ENCODE measurements around the gene BRD7. TPM values are rescaled to one million over a fixed set of nuclear protein-coding genes. Genes with fewer than 3 reads are reported as not detected.

Gene BRD7
- total RNA-seq, 1 experiment from 2014 or later, result 45.6 TPM

- H3K27me3 ChIP-seq (ENCODE audit: control insufficient read depth, insufficient read depth, low read length), result no peaks in the 10 kb centered on the region
- intact Hi-C loops (cut with micrococcal nuclease; ENCODE audit: unreplicated experiment), result no loop called here
- CTCF ChIA-PET, result no interaction called here
- in situ Hi-C loops (cut with HindIII; ENCODE audit: low pct_unique_long_range_greater_than_20kb, low sequenced_read_pairs), result no loop called here
- BruUV-seq (replicated peaks), result no TSS peak
- H3K4me3 ChIP-seq (ENCODE audit: low read depth in 2 of 2, low read length in 2 of 2), result no peak overlapping the region
- no peaks in the 10 kb centered on the region for H3K9me3 ChIP-seq (ENCODE audit: control insufficient read depth, insufficient read depth, low read depth, low read length)
- ATAC-seq (no peak), DNase-seq (ENCODE audit: low read depth, low spot score) (no peak)
- POLR2A ChIA-PET, result no interaction called here
- no peak overlapping the region for H3K27ac ChIP-seq (ENCODE audit: low read length)
- no peaks in the 10 kb centered on the region for H3K4me1 ChIP-seq (ENCODE audit: control insufficient read depth, insufficient read depth, low read length)
- peaks cover 10% of the 10 kb centered on the region for H3K36me3 ChIP-seq (ENCODE audit: control insufficient read depth, insufficient read depth, low read length)
- TF ChIP-seq SIN3A (IDR thresholded peaks at IDR 0.05; ENCODE audit: borderline replicate concordance, insufficient read depth, low read depth, low read length), result no peak
- no peak for TF ChIP-seq REST (IDR thresholded peaks at IDR 0.05; ENCODE audit: insufficient read depth in 1 of 2, low read depth in 2 of 2, low read length in 1 of 2)
- no peak for TF ChIP-seq POLR2AphosphoS5 (IDR thresholded peaks at IDR 0.05; ENCODE audit: low read depth, low read length)
- TF ChIP-seq TCF7L2 (IDR thresholded peaks at IDR 0.05; ENCODE audit: low read depth, low read length), result no peak
- TF ChIP-seq, protein P1, sequence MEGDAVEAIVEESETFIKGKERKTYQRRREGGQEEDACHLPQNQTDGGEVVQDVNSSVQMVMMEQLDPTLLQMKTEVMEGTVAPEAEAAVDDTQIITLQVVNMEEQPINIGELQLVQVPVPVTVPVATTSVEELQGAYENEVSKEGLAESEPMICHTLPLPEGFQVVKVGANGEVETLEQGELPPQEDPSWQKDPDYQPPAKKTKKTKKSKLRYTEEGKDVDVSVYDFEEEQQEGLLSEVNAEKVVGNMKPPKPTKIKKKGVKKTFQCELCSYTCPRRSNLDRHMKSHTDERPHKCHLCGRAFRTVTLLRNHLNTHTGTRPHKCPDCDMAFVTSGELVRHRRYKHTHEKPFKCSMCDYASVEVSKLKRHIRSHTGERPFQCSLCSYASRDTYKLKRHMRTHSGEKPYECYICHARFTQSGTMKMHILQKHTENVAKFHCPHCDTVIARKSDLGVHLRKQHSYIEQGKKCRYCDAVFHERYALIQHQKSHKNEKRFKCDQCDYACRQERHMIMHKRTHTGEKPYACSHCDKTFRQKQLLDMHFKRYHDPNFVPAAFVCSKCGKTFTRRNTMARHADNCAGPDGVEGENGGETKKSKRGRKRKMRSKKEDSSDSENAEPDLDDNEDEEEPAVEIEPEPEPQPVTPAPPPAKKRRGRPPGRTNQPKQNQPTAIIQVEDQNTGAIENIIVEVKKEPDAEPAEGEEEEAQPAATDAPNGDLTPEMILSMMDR (IDR thresholded peaks at IDR 0.05), result no peak
Measured at GRCh38 chr16:50365791-50366575, 2.8 kb downstream of the BRD7 start.

- Histone ChIP-seq H3K27me3 (ENCODE audit: control insufficient read depth, insufficient read depth, low read length) (no peaks in the 10 kb centered on the region), H3K36me3 (ENCODE audit: control insufficient read depth, insufficient read depth, low read length) (peaks cover 19% of the 10 kb centered on the region), H3K4me1 (ENCODE audit: control insufficient read depth, insufficient read depth, low read length) (no peaks in the 10 kb centered on the region), H3K4me3 (ENCODE audit: low read depth in 2 of 2, low read length in 2 of 2) (no peak overlapping the region), H3K9me3 (ENCODE audit: control insufficient read depth, insufficient read depth, low read depth, low read length) (no peaks in the 10 kb centered on the region), H3K27ac (ENCODE audit: low read length) (no peak overlapping the region)
- no TSS peak for BruUV-seq (replicated peaks)
- CTCF ChIA-PET, result no interaction called here
- intact Hi-C loops (cut with micrococcal nuclease; ENCODE audit: unreplicated experiment) (no loop called here), in situ Hi-C loops (cut with HindIII; ENCODE audit: low pct_unique_long_range_greater_than_20kb, low sequenced_read_pairs) (no loop called here)
- ATAC-seq (no peak), DNase-seq (ENCODE audit: low read depth, low spot score) (no peak)
- POLR2A ChIA-PET, result interaction anchor here (0.7 kb wide), 1 partner anchor 303 kb away, joined by 3 read pairs; no protein-coding TSS in a partner anchor
- no peak for TF ChIP-seq TCF7L2 (IDR thresholded peaks at IDR 0.05; ENCODE audit: low read depth, low read length)
- TF ChIP-seq, protein P1 (IDR thresholded peaks at IDR 0.05), result no peak
- TF ChIP-seq POLR2AphosphoS5 (IDR thresholded peaks at IDR 0.05; ENCODE audit: low read depth, low read length), result no peak
- TF ChIP-seq SIN3A (IDR thresholded peaks at IDR 0.05; ENCODE audit: borderline replicate concordance, insufficient read depth, low read depth, low read length), result no peak
- no peak for TF ChIP-seq REST (IDR thresholded peaks at IDR 0.05; ENCODE audit: insufficient read depth in 1 of 2, low read depth in 2 of 2, low read length in 1 of 2)
Measured at GRCh38 chr16:50363656-50364055, 5.1 kb downstream of the BRD7 start.
